Myocyte (in vitro differentiated cells): ENCODE measurements around the gene CXCL5. TPM values are rescaled to one million over a fixed set of nuclear protein-coding genes. Genes with fewer than 3 reads are reported as not detected.

Experiments used
- DNase-seq: peaks from one replicate; pipeline ENCODE4 v3.0.0-alpha.2; 2012; ENCODE audit warnings: low read depth
- polyA plus RNA-seq: library from polyadenylated mRNA; unstranded; fragments of >200 nt; gene quantifications from one replicate; pipeline ENCODE4 v1.2.1, GENCODE V29; 2012; ENCODE audit warnings: missing spikeins
- total RNA-seq: library from RNA; depleted of rRNA; stranded (reverse); fragments of >200 nt; gene quantifications from 2 replicates; pipeline ENCODE4 v1.2.3, GENCODE V29; 2014

Gene CXCL5
- not detected in 2 replicates for total RNA-seq
- polyA plus RNA-seq = not detected

- no peak for DNase-seq
These were observed at the start of gene CXCL5 for GRCh38 chr4:73998040-73999011. TSS of gene CXCL5 (minus strand) at chr4:73998677. CDS start at chr4:73998581, 96 bp downstream.

GRCh38 chr4:74047152-74047551 is 48.7 kb upstream of the CXCL5 start:
- DNase-seq = no peak

GRCh38 chr4:74045772-74046171 is 47.3 kb upstream of the CXCL5 start:
- no peak for DNase-seq

GRCh38 chr4:74045247-74045646 is 46.8 kb upstream of the CXCL5 start:
- DNase-seq = no peak

GRCh38 chr4:74044677-74045076 is 46.2 kb upstream of the CXCL5 start:
- no peak for DNase-seq

GRCh38 chr4:74042681-74043080 is 44.2 kb upstream of the CXCL5 start:
- no peak for DNase-seq

GRCh38 chr4:74041418-74041817 is 42.9 kb upstream of the CXCL5 start:
- no peak for DNase-seq

- DNase-seq = no peak
These were observed 40.9 kb upstream of the CXCL5 start for GRCh38 chr4:74039315-74039763.

- DNase-seq = peak; percentile 82
These were observed 40.2 kb upstream of the CXCL5 start, which contains the start of gene CXCL3 for GRCh38 chr4:74038425-74039314. TSS of gene CXCL3 (minus strand) at chr4:74038689. CDS start at chr4:74038611, 78 bp downstream.

- DNase-seq = no peak
These were observed 39.6 kb upstream of the CXCL5 start for GRCh38 chr4:74038086-74038424.

- no peak for DNase-seq
These were observed 38.8 kb upstream of the CXCL5 start for GRCh38 chr4:74037076-74037955.

- no peak for DNase-seq
These were observed 35.3 kb upstream of the CXCL5 start for GRCh38 chr4:74033739-74034138.

- peak; percentile 26 for DNase-seq
These were observed 33.6 kb upstream of the CXCL5 start for GRCh38 chr4:74032064-74032463.

GRCh38 chr4:74031576-74031975 is 33.1 kb upstream of the CXCL5 start:
- no peak for DNase-seq

- DNase-seq = no peak
These were observed 31.8 kb upstream of the CXCL5 start for GRCh38 chr4:74030285-74030684.

GRCh38 chr4:74028504-74028903 is 30.0 kb upstream of the CXCL5 start:
- DNase-seq = no peak

GRCh38 chr4:74023709-74024108 is 25.2 kb upstream of the CXCL5 start:
- DNase-seq = no peak

- DNase-seq = no peak
These were observed 23.1 kb upstream of the CXCL5 start for GRCh38 chr4:74021601-74022000.

GRCh38 chr4:74018771-74019170 is 20.3 kb upstream of the CXCL5 start:
- no peak for DNase-seq

- no peak for DNase-seq
These were observed 19.6 kb upstream of the CXCL5 start for GRCh38 chr4:74018116-74018515.

GRCh38 chr4:74016068-74016467 is 17.6 kb upstream of the CXCL5 start:
- DNase-seq = peak; percentile 25
